HEK293T (cell line): ENCODE measurements around the gene RRP15.

ENCODE experiments used
- CTCF ChIA-PET: fragments of 350-600 bp; formaldehyde crosslinking; extraction: SDS; loops from one replicate; lab custom pipeline; 2021; ENCODE audit warnings: antibody characterized with exemption, inconsistent platforms; lab: Yijun Ruan, JAX
- POLR2A ChIA-PET: fragments of 350-600 bp; formaldehyde crosslinking; extraction: SDS; loops from one replicate; lab custom pipeline; 2020; ENCODE audit warnings: antibody characterized with exemption, inconsistent platforms; lab: Yijun Ruan, JAX
- DNase-seq: peaks from one replicate; pipeline ENCODE4 v3.0.0; 2012; ENCODE audit warnings: mixed read lengths; ENCODE audit errors: extremely low spot score
- ARNT ChIP-seq: fragments of 450-650 bp; IDR thresholded peaks from 2 replicates; pipeline ENCODE4 v1.6.1; 2017; ENCODE audit warnings: mild to moderate bottlenecking
- BHLHE40 ChIP-seq: fragments of 450-650 bp; IDR thresholded peaks from 2 replicates; pipeline ENCODE4 v1.6.1; 2016; ENCODE audit warnings: mild to moderate bottlenecking, moderate library complexity, borderline replicate concordance
- CTBP1 ChIP-seq: fragments of 450-650 bp; IDR thresholded peaks from 2 replicates; pipeline ENCODE4 v1.6.1; 2016; ENCODE audit warnings: borderline replicate concordance
- ELF4 ChIP-seq: fragments of 450-650 bp; IDR thresholded peaks from 2 replicates; pipeline ENCODE4 v1.6.1; 2017; ENCODE audit warnings: antibody characterized with exemption
- FOXA1 ChIP-seq: fragments of 450-650 bp; IDR thresholded peaks from 2 replicates; pipeline ENCODE4 v1.6.1; 2016; ENCODE audit warnings: mild to moderate bottlenecking
- FOXK2 ChIP-seq: fragments of 450-650 bp; IDR thresholded peaks from 2 replicates; pipeline ENCODE4 v1.6.1; 2016; ENCODE audit warnings: mild to moderate bottlenecking
- FOXM1 ChIP-seq: fragments of 450-650 bp; IDR thresholded peaks from 2 replicates; pipeline ENCODE4 v1.6.1; 2017; ENCODE audit warnings: mild to moderate bottlenecking, borderline replicate concordance
- HDGF ChIP-seq: fragments of 450-650 bp; IDR thresholded peaks from 2 replicates; pipeline ENCODE4 v1.6.1; 2017; ENCODE audit warnings: antibody characterized with exemption, borderline replicate concordance
- L3MBTL2 ChIP-seq: fragments of 450-650 bp; conservative IDR thresholded peaks from 2 replicates; pipeline ENCODE4 v1.6.1; 2016; ENCODE audit warnings: mild to moderate bottlenecking
- LEF1 ChIP-seq: fragments of 450-650 bp; IDR thresholded peaks from 2 replicates; pipeline ENCODE4 v1.6.1; 2017; ENCODE audit warnings: mild to moderate bottlenecking, borderline replicate concordance
- NFRKB ChIP-seq: fragments of 450-650 bp; IDR thresholded peaks from 2 replicates; pipeline ENCODE4 v1.6.1; 2016; ENCODE audit warnings: mild to moderate bottlenecking, moderate library complexity
- SP1 ChIP-seq: fragments of 450-650 bp; IDR thresholded peaks from 2 replicates; pipeline ENCODE4 v1.6.1; 2017
- SUZ12 ChIP-seq: fragments of 450-650 bp; IDR thresholded peaks from 2 replicates; pipeline ENCODE4 v1.6.1; 2016; ENCODE audit warnings: mild to moderate bottlenecking
- TARDBP ChIP-seq: fragments of 450-650 bp; IDR thresholded peaks from 2 replicates; pipeline ENCODE4 v1.6.1; 2016
- ZNF384 ChIP-seq: fragments of 450-650 bp; IDR thresholded peaks from 2 replicates; pipeline ENCODE4 v1.6.1; 2016
- TF ChIP-seq, protein P1 (sequence below): fragments of 450-650 bp; IDR thresholded peaks from 2 replicates; pipeline ENCODE4 v1.6.1; 2016

Gene RRP15

DNA sequence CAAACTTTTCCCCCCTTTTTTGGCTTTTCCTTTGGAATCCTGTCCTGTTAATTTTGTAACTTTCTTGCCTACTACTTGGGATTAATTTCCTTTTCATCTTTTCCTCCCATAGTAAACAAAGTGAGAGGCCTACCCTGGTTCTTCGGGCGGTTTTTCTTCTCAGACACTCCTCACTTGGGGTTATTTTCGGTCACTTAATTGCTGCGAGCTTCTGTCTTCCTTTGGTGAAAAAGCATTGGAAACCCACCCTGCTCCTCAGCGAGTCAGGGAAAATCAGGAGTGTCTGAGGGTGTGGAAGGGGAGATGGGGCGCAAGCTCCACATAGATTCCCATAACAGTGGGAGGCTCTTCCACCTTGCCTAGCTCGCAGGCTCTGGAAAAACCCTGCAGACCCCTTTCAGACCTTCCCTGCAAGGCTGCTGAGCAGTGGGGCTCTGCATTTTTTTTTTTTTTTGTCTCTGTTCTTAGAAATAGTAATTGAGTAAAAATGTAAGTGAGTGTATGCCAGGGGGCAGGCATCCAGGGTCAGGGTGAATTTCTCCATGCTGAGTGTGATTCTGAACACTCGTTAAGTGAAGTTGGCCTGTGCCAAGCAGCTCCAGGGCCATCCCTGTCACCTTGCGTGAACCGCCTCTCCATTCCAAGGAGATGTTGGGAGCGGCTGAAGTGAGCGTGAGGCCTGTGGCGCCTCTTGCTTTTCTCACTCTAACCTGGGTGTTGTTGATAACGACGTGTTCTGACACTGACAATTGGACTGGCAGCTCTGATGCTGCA is 80.3 kb downstream of the RRP15 start:
- DNase-seq, result no peak
- no peak for TF ChIP-seq ARNT
- CTCF ChIA-PET, result no interaction called here
- POLR2A ChIA-PET, result no interaction called here

DNA sequence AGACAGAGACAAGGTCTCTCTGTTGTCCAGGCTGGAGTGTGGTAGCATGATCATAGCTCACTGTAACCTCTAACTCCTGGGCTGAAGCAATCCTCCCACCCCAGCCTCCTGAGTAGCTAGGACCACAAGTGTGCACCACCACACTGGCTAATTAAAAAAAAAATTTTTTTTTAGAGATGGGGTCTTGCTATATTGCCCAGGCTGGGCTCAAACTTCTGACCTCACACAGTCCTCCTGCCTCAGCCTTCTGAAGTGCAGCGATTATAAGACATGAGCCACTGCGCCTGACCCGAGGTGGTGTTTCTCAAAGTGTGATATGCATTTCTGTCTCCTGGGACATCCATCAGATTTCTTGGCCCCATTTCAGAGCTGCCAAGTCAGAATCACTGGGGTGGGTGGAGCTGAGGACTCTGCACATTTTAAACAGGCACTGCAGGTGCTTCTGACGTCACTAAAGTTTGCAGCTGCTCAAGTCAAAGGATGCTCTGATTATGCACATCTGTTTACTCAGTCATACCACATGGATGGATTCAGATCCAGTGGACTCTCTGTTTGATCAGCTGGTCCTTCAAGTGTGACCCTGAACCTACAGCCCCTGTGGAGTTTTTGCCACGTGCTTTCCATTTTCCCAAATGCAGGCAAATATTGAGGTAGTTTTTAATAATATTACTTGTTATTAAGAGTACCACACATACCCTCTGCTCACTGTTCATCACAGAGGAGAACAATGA is 81.4 kb downstream of the RRP15 start:
- ChIA-PET POLR2A (no interaction called here), CTCF (no interaction called here)
- DNase-seq, result no peak
- TF ChIP-seq L3MBTL2, result no peak
- TF ChIP-seq ZNF384, result no peak
- TF ChIP-seq FOXK2, result no peak
- TF ChIP-seq NFRKB, result no peak
- no peak for TF ChIP-seq HDGF
- TF ChIP-seq, protein P1, sequence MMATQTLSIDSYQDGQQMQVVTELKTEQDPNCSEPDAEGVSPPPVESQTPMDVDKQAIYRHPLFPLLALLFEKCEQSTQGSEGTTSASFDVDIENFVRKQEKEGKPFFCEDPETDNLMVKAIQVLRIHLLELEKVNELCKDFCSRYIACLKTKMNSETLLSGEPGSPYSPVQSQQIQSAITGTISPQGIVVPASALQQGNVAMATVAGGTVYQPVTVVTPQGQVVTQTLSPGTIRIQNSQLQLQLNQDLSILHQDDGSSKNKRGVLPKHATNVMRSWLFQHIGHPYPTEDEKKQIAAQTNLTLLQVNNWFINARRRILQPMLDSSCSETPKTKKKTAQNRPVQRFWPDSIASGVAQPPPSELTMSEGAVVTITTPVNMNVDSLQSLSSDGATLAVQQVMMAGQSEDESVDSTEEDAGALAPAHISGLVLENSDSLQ, result no peak
- TF ChIP-seq LEF1, result no peak
- TF ChIP-seq SP1, result no peak

DNA sequence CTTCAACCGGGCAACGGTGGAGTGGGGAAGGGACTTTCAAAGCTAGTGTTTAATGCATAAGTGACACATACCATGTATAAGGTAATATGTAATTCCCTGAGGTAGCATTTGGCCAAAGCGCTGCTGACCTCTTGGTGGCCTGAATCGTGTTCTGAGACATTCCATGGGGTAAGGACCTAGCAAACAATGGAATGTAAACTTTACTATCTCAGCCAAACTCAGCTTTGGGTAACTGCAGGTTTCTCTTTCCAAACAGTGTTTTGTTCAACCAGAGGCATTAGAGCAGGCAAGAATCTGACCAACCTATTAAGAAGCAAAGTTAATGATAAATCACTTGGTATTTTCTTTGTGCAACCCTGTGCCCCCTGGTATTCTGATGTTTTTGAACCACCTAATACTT is 82.0 kb downstream of the RRP15 start:
- POLR2A ChIA-PET, result no interaction called here
- DNase-seq, result no peak
- no peak for TF ChIP-seq FOXK2
- TF ChIP-seq BHLHE40, result no peak
- TF ChIP-seq CTBP1, result no peak
- no peak for TF ChIP-seq SP1
- TF ChIP-seq LEF1, result no peak
- no peak for TF ChIP-seq ZNF384
- TF ChIP-seq FOXA1, result no peak
- no peak for TF ChIP-seq ELF4
- TF ChIP-seq SUZ12, result no peak
- no peak for TF ChIP-seq L3MBTL2
- TF ChIP-seq, protein P1, result no peak
- no peak for TF ChIP-seq NFRKB
- no peak for TF ChIP-seq ARNT
- TF ChIP-seq TARDBP, result no peak
- no peak for TF ChIP-seq HDGF
- no peak for TF ChIP-seq FOXM1
- CTCF ChIA-PET, result no interaction called here

DNA sequence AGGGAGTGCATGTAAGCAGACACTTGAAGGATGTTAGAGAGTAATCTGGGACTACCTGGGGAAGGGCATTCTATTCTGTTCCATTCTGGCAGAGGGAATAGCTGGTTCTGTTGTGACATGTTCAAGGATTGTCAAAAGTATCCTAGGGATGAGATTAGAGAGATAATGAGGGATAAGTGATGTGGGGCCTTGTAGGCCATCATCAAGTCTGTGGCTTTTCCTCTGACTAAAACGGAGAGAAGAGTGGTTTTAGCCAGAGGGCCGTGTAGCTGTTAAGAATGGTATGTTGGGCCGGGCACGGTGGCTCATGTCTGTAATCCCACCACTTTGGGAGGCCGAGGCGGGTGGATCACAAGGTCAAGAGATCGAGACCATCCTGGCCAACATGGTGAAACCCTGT is 83.6 kb downstream of the RRP15 start:
- TF ChIP-seq L3MBTL2 (no peak), SUZ12 (no peak), HDGF (no peak), LEF1 (no peak), FOXK2 (no peak), NFRKB (no peak), ARNT (no peak), TARDBP (no peak), CTBP1 (no peak), SP1 (no peak), ELF4 (no peak), FOXM1 (no peak), FOXA1 (no peak)
- TF ChIP-seq, protein P1, result no peak
- CTCF ChIA-PET, result no interaction called here
- POLR2A ChIA-PET, result no interaction called here
- DNase-seq, result no peak

DNA sequence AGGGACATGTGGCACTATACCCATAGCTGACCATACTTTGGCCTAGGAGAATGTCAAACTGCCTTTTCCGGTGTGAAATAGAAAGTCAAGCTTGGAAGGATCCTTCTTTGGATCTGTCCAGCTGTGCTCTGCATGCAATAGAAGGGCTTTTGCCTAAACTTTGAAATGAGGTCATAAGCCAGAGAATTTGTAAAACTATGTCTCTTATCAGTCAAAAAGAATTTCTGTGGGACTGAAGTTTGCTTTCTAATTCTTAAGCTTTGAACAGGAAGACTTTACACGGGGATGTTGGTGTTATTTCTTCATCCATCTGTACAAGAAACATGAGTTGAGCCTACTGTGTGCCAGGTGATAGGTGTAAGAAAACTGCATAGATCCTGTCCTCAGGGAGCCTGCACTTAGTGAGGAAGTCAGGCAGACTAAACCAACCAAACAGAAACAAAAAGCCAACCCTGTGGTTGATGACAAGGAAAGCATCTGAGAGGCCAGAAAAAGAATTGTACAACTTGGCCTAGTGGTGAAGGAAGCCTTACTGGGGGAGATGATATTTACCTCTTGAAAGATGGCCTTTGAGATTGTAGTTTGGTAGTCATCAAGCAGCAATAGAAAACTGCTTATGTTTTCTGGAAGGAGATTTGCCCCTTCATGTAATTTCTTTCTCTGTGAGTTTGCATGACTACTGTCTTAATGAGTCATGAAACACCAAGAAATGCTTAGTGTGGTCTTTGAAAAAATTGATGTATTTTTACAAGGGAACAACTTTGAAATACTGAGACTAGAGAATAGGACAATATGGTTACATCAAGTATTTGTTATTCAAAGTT is 84.8 kb downstream of the RRP15 start:
- ChIA-PET CTCF (no interaction called here), POLR2A (no interaction called here)
- no peak for TF ChIP-seq NFRKB
- TF ChIP-seq TARDBP, result no peak
- TF ChIP-seq L3MBTL2, result no peak
- TF ChIP-seq HDGF, result no peak
- no peak for TF ChIP-seq FOXA1
- TF ChIP-seq BHLHE40, result no peak
- no peak for TF ChIP-seq FOXM1
- TF ChIP-seq, protein P1, result no peak
- no peak for TF ChIP-seq CTBP1
- TF ChIP-seq ELF4, result no peak
- no peak for TF ChIP-seq ZNF384
- TF ChIP-seq SP1, result no peak
- no peak for TF ChIP-seq LEF1
- DNase-seq, result no peak
